HG03520 (cell line): ENCODE data around the gene MMD2.

Source experiments
- ATAC-seq: cut with Tn5 transposase; IDR thresholded peaks from one replicate; pipeline ENCODE4 v1.9.1; 2021; ENCODE audit warnings: mild to moderate bottlenecking, moderate library complexity; ENCODE audit not compliant: unreplicated experiment

MMD2 gene

GRCh38 chr7:4959893-4960292, 906 bp upstream of the MMD2 start:
- ATAC-seq, result no peak

DNA sequence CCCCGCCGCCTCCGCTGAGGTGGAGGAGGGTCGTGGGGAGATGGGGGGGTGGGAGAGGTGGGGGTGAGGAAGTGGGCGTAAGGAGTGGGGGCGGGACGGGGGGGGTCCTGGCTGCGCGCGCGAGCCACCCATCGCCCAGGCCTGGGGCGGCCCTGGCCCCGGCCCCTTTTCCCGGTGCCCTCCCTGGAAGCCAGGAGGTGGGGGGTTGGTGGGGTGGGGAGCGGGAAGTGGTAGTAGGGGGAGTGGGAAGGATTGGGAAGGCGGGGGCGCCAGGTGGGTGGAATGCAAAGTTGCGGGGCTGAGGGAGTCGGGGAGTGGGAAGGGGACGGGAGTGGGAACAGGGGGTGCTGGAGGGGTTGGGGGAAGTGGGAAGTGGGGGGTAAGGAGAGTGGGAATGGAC, 319 bp upstream of the MMD2 start:
- no peak for ATAC-seq

GRCh38 chr7:4957847-4958476, 1.0 kb downstream of the MMD2 start:
- ATAC-seq, result no peak

DNA sequence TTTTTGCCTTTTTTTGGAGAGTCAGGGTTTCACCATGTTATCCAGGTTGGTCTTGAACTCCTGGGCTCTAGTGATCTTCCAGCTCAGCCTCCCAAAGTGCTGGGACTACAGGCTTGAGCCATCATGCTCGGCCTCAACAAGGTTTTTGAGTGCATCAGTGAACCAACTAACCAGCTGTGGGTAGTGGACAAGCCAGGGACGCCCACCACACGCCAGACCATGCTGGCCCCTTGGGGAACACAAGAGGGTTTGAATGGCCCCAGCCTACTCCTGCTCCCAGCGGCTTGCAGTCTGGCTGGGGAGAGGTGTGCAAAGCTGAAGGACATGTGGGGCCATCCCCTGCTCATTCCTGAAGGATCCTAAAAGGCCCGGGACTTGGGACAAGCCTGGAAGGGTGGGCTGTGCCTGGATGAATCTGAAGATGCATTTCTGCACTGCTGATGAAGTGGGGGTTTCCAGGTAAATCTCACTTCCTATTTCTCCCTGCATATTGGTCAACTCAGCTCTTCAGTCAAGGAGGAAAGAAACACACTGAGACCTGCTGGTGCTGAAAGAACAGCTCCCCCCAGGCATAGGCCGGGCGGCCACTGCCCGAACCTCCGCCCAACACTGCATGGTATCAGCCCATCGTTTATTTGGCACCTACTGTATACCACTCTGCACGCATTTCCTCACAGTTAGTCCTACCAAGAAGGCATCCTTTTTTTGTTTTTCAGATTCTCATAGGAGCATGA, 6.9 kb downstream of the MMD2 start:
- no peak for ATAC-seq

GRCh38 chr7:4951304-4951703, 7.7 kb downstream of the MMD2 start:
- no peak for ATAC-seq

- no peak for ATAC-seq
Observed at GRCh38 chr7:4948402-4948801, 10.6 kb downstream of the MMD2 start.

- no peak for ATAC-seq
Observed at GRCh38 chr7:4945949-4946348, 13.0 kb downstream of the MMD2 start.

GRCh38 chr7:4944939-4945338, 14.0 kb downstream of the MMD2 start:
- ATAC-seq, result no peak

GRCh38 chr7:4943297-4943696, 15.7 kb downstream of the MMD2 start:
- no peak for ATAC-seq

- no peak for ATAC-seq
Observed at GRCh38 chr7:4939971-4940728, 18.8 kb downstream of the MMD2 start.

- ATAC-seq, result no peak
Observed at GRCh38 chr7:4937411-4937810, 21.6 kb downstream of the MMD2 start.

DNA sequence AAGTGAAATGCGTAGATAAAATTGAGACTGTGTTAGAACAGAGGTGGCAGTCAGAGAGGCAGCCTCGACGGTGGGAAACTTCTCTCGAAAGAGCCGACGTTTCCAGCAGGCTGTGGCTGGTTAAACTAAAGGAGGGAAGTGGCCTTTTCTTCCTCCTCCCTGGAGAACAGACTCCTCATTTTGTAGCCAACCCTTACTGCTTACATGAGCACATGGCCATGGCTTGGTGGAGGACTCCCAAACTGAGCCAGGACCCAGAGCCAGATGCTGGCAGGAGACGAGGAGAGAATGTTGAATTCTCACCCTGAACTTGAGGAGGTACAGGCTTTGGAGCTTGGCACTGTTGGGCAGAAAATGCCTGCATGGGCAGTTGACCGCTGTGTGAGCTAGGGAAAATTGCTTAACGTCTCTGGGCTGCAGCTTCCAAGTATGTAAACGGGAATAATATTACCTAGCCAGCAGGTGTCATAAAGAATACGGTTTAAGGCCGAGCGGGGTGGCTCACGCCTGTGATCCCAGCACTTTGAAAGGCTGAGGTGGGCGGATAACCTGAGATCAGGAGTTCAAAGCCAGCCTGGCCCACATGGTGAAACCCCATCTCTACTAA, 24.5 kb downstream of the MMD2 start:
- no peak for ATAC-seq

- no peak for ATAC-seq
Observed at GRCh38 chr7:4931943-4932342, 27.0 kb downstream of the MMD2 start.

DNA sequence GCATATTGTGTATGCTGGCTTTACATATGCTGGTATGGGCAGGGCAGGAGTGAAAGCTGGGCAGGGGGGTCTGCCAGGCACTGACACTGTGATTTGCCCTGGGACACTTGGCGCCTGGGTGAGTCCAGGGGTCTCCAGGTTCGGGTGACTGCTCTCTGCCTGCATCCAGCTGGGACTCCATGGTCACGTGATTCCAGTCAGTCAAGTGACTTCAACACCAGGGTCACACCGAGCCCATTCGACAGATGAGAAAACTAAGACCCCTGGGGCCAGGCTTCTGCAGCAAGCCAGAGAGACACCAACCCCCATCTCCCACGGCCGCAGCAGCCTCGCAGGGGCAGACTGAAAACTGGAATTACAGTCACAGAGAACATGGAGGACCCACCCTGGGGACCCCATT, 30.0 kb downstream of the MMD2 start:
- ATAC-seq, result no peak

DNA sequence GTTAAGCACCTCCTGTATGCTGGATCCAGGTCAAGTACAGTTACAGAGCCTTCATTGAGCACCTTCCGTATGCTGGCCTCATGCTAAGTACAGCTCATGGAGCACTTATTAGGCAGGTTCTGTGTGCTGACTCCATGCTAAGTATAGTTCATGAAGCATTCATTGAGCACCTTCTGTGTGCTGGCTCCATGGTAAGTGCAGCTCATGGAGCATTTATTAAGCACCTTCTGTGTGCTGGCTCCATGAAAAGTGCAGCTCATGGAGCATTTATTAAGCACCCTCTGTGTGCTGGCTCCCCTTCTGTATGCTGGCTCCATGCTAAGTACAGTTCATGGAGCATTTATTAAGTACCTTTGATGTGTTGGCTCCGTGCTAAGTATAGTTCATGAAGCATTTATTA, 30.5 kb downstream of the MMD2 start:
- no peak for ATAC-seq

DNA sequence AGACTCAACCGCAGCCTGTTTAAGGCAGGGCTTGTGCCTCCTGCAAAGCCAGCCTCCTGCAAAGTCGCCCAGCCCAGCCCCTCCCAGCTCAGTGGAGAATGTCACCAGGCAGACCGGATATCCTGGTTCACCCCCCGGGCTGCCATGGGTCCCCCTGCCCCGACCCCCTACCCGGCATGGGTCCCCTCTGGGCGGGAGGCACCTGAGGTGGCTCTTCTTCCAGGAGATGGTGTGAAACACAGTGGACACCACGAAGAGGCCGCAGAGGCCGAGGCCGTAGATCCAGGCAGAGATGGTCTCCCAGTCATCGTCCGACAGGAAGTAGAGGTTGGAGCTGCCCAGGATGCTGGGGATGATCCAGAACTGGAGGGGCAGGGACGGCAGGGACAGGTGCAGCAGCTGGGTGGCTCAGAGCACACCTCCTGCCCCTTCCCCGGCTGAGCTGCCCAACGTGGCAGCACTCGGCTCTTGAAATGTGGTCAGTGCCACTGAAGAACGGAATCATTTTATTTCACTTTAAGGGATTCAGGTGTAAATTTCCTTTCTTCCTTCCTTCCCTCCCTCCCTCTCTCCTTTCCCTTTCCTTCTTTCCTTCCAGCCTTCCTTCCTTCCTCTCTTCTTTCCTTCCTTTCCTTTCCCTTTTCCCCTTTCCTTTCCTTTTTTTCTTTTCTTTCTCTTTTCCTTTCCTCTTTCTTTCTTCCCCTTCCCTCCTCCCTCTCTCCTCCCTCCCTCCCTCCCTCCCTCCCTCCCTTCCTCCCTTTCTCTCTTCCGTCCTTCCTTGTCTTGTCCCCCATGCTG, 38.8 kb downstream of the MMD2 start:
- ATAC-seq, result no peak

DNA sequence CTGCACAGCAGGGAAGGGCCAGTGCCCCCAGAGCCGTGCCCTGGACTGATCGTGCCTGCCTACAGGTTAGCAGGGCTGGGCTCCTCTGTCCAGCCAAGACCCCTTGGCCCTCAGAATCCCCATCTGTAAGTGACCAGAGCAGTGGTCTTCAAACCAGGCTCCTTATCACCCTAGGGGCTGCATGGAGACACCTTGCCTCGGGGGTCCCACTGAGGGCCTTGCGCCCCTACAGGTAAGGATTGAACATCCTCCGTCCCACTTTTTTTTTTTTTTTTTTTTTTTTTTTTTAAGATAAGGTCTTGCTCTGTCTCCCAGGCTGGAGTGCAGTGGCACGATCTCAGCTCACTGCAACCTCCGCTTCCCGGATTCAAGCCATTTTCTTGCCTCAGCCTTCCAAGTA, 42.9 kb downstream of the MMD2 start:
- no peak for ATAC-seq

DNA sequence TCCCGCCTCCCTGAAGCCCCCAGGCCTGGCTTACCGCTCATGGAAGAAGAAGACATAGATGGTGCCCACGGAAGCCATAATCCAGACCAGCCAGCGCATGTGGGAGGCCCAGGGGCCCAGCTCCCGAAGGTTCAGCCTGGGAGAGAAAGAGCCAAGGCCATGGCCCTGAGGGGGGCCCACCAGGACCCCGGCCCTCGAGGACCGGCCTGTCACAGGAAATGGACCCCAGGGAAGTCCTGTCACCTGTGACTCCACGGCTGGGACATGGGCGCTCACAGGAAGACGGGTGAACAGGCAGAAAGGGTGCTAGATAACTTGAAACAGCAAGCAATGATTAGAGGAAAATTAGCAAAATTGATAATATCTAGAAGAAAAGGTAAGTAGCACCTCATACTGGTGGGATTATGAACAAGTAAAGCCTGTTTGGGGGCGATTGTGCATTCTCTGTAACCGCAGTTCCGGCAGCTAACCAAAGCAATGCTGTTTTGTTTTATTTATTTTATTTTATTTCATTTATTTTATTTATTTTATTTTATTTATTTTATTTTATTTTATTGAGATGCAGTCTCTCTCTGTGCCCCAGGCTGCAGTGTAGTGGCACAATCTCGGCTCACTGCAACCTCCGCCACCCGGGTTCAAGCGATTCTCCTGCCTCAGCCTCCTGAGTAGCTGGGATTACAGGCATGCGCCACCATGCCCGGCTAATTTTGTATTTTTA, 47.7 kb downstream of the MMD2 start:
- ATAC-seq, result no peak

GRCh38 chr7:4906682-4907081, 52.3 kb downstream of the MMD2 start:
- ATAC-seq, result no peak

DNA sequence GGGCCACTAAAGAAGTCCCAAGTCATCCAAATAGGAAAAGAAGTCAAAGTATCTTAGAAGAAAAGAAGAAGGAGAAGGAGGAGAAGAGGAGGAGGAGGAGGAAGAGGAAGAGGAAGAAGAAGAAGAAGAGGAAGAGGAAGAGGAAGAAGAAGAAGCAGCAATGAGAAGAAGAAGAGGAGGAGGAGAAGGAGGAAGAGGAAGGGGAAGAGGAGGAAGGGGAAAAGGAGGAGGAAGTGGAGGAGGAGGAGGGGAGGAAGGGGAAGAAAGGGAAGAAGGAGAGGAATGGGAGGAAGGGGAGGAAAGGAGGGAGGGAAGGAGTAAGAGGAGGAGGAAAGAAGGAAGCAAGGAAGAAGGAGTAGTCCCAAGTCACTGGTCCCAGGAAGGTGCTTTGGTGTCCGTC, 53.8 kb downstream of the MMD2 start:
- ATAC-seq, result no peak
